GM21447 (cell line): Measurements from ENCODE around the gene CENPI.
A peak's percentile ranks its signal among the peaks of the same experiment; 100 is the strongest.
"Not testable (repeated sequence)": the region's sequence is repeated elsewhere in the genome, so short reads cannot be mapped to it uniquely, and the experiment has no call there.

ENCODE experiments used
- ATAC-seq: cut with Tn5 transposase; IDR thresholded peaks from one replicate; pipeline ENCODE4 v1.9.1; 2021; ENCODE audit not compliant: unreplicated experiment

CENPI gene

GRCh38 chrX:101097546-101098453 lies at the start of gene CENPI:
TSS of gene CENPI (plus strand) at chrX:101098204. CDS start at chrX:101101071, 2,867 bp downstream.
- peak; percentile 98 for ATAC-seq

GRCh38 chrX:101051153-101051548 lies 46.9 kb upstream of the CENPI start:
- ATAC-seq = peak; percentile 2

GRCh38 chrX:101051549-101052302 lies 46.3 kb upstream of the CENPI start, which contains the start of gene TRMT2B:
TSS of gene TRMT2B (minus strand) at chrX:101052111. CDS start at chrX:101042289, 9,822 bp downstream.
- ATAC-seq = peak; percentile 94

- ATAC-seq = not testable (repeated sequence)
Measured at GRCh38 chrX:101056551-101056950, 41.5 kb upstream of the CENPI start.

GRCh38 chrX:101057093-101057714 lies 40.8 kb upstream of the CENPI start:
- peak; percentile 93 for ATAC-seq

GRCh38 chrX:101062176-101062575 lies 35.8 kb upstream of the CENPI start:
- ATAC-seq = no peak

- no peak for ATAC-seq
Measured at GRCh38 chrX:101071582-101071981, 26.4 kb upstream of the CENPI start.

- ATAC-seq = no peak
Measured at GRCh38 chrX:101078716-101079598, 19.0 kb upstream of the CENPI start, which contains the start of gene TMEM35A. TSS of gene TMEM35A (plus strand) at chrX:101078879. CDS start at chrX:101079003, 124 bp downstream.

GRCh38 chrX:101079736-101080270 lies 18.2 kb upstream of the CENPI start:
- ATAC-seq = no peak

GRCh38 chrX:101080326-101081124 lies 17.5 kb upstream of the CENPI start:
- no peak for ATAC-seq

- ATAC-seq = no peak
Measured at GRCh38 chrX:101081231-101081630, 16.8 kb upstream of the CENPI start.

- ATAC-seq = no peak
Measured at GRCh38 chrX:101091817-101092216, 6.2 kb upstream of the CENPI start.

GRCh38 chrX:101108284-101108683 lies 10.3 kb downstream of the CENPI start:
- no peak for ATAC-seq

- no peak for ATAC-seq
Measured at GRCh38 chrX:101117701-101118100, 19.7 kb downstream of the CENPI start.

GRCh38 chrX:101136235-101136634 lies 38.2 kb downstream of the CENPI start:
- no peak for ATAC-seq
